ENCODE data around the gene TRAT1.
"Not testable (repeated sequence)": the region's sequence is repeated elsewhere in the genome, so short reads cannot be mapped to it uniquely, and the experiment has no call there.

The TRAT1 gene

DNA sequence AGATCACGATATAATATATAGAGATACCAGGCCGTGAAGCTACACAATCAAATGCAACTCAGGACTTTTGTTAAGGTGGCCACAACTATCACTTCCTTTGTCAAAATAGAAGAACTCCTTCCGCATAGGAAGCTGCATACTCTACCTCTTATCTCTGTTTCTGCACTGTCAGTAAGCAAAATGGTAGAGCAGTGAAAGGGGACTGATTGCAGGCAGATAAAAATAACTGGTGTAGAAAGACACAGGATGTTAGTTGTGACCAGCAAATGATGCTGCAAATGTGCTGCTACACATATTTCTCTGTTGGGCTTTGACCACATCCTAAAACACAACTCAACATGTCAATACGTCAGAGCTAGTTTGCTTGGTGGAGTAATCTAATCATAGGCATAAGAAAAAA, 16.3 kb upstream of the TRAT1 start:
- DNase-seq (ENCODE audit: low read depth): no peak
- H3K4me3 ChIP-seq (ENCODE audit: low read depth, low read length): no peak overlapping the region
- TF ChIP-seq, protein P1, sequence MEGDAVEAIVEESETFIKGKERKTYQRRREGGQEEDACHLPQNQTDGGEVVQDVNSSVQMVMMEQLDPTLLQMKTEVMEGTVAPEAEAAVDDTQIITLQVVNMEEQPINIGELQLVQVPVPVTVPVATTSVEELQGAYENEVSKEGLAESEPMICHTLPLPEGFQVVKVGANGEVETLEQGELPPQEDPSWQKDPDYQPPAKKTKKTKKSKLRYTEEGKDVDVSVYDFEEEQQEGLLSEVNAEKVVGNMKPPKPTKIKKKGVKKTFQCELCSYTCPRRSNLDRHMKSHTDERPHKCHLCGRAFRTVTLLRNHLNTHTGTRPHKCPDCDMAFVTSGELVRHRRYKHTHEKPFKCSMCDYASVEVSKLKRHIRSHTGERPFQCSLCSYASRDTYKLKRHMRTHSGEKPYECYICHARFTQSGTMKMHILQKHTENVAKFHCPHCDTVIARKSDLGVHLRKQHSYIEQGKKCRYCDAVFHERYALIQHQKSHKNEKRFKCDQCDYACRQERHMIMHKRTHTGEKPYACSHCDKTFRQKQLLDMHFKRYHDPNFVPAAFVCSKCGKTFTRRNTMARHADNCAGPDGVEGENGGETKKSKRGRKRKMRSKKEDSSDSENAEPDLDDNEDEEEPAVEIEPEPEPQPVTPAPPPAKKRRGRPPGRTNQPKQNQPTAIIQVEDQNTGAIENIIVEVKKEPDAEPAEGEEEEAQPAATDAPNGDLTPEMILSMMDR (conservative IDR thresholded peaks at IDR 0.05; ENCODE audit: low read depth, low read length): no peak

DNA sequence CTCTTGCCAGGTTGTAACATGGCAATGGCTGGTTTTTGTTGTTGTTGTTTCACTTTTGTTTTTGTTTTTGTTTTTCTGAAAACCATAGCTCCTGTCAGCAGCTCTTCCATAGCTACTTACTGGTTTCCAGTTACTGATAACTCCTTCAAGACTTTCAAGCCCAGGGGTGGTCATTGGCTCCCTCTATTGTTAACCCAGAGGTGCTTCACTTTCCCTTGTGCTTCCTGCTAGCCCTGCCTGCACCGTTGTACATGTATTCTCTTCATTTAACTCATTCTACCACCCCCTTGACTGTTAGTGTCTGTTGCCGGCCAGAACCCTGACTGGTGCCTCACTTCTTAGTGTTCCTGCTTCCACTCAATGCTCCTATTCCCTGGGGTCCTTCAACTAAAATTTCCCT, 4.2 kb upstream of the TRAT1 start:
- DNase-seq (ENCODE audit: low read depth): peak; percentile 30
- TF ChIP-seq, protein P1 (conservative IDR thresholded peaks at IDR 0.05; ENCODE audit: low read depth, low read length): peak; percentile 29
- no peak overlapping the region for H3K4me3 ChIP-seq (ENCODE audit: low read depth, low read length)

DNA sequence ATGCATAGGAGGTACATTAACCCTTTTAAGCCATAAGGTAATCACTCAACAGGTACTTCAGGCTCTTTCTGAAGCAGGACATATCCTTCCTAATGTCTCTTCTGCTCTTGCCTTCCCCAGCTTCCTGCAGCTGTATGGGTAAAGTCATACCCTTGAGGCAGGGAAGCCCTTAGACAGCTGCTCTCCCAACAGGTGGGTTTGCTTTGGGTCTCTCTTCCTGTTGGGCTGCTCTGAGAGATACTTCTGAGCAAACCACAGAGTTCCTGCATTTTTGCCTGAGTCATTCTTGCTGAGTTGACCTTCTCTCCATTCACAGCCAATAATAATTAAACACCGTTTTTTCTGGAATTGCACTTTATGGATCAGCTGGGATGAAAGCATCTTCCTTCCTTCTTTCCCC, 2.0 kb upstream of the TRAT1 start:
- no peak for DNase-seq (ENCODE audit: low read depth)
- H3K4me3 ChIP-seq (ENCODE audit: low read depth, low read length): no peak overlapping the region

DNA sequence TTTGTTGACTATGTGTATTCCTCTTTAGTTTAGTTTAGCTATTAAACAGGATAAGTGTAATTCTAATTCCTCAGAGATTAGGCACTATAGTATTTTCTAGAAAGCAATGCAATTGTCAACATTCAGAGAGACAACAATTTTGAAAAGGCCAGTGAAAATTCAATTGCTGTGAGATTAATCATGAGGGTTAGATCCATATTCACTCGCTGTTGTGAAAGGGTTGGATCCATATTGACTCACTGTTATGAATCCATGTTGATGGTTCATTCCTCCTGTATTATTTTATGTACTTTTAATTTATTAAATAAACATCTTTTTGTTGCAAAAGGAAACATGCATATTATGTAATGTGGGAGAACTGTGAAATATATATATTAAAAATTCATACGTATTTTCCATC, 641 bp downstream of the TRAT1 start:
- no peak for DNase-seq (ENCODE audit: low read depth)
- TF ChIP-seq, protein P1 (conservative IDR thresholded peaks at IDR 0.05; ENCODE audit: low read depth, low read length): no peak
- H3K4me3 ChIP-seq (ENCODE audit: low read depth, low read length): no peak overlapping the region

More for the DNA sequence above, 2.0 kb upstream of the TRAT1 start:
- TF ChIP-seq, protein P1 (conservative IDR thresholded peaks at IDR 0.05; ENCODE audit: low read depth, low read length): no peak

DNA sequence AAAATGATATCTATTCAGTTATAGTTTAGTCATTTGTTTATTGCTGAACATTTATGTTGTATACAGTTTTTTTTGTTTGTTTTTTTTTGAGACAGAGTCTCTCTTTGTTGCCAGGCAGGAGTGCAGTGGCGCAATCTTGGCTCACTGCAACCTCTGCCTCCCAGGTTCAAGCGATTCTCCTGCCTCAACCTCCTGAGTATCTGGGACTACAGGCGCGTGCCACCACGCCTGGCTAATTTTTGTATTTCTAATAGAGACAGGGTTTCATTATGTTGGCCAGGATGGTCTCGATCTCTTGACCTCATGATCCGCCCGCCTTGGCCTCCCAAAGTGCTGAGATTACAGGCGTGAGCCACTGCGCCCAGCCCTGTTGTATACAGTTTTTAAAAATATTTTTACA, 1.2 kb downstream of the TRAT1 start:
- not testable (repeated sequence) for H3K4me3 ChIP-seq (ENCODE audit: low read depth, low read length)

DNA sequence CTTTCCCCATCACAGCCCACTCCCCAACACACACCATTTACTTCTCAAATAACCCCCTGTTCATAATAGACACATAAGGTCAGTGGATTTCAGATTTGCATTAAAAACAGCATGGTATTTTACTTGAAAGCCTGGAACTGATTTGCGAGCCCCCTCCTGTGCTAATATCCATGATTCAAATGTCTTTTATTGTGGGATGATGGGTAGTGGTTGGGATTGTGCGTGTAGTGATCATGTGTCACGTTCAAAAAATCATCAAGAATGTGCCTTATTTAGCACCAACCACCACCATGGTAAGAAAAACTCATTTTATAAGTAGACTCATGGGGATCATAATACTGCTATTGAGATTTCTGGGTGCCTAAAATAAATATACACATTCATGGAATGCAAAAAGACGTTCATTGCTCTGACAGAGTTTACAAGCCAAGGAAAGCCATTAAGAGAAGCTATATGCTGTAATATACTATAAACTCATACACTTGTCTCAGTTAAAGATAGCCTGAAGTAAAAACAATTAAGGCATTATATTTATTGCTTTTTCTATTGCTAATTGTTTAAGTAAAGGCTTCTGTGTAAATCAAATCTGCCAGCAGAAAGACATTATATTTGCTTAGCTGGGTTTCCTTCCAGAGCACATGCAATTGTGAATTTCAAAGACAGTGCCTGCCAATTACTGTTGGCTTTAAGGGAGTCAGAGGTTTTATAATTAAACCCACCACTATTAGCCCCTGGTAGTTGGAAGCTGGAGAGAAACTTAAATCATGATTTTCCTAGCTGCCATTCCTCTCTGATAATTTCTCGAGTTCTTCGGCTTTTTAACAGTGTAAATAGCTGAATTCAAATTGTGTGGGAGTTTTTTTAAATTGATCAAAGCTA, 4.0 kb downstream of the TRAT1 start:
- H3K4me3 ChIP-seq (ENCODE audit: low read depth, low read length): no peak overlapping the region
- no peak for DNase-seq (ENCODE audit: low read depth)
- TF ChIP-seq, protein P1 (conservative IDR thresholded peaks at IDR 0.05; ENCODE audit: low read depth, low read length): no peak

More for the DNA sequence above, 1.2 kb downstream of the TRAT1 start:
- DNase-seq (ENCODE audit: low read depth): not testable (repeated sequence)

DNA sequence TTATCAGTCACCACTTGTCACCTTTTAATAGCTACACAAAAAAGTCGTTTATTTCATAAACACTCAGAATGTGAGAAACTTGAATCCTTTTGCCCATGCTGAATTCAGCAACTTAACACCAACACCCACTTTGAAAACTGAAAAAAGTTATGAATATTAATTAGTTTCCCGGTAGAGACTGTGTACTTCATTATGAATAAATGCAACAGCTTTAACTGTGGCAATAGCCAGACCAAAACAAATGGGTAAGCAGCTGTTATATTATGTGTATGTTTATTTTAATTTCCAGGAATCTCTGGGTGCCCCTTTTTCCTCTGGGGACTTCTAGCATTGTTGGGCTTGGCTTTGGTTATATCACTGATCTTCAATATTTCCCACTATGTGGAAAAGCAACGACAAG, 7.8 kb downstream of the TRAT1 start:
- DNase-seq (ENCODE audit: low read depth): no peak
- H3K4me3 ChIP-seq (ENCODE audit: low read depth, low read length): no peak overlapping the region
- TF ChIP-seq, protein P1 (conservative IDR thresholded peaks at IDR 0.05; ENCODE audit: low read depth, low read length): no peak

Measured in choroid plexus epithelial cell (primary cell).